ENCODE data around the gene TM2D1.
A peak's percentile ranks its signal among the peaks of the same experiment; 100 is the strongest.

TM2D1 gene

DNA sequence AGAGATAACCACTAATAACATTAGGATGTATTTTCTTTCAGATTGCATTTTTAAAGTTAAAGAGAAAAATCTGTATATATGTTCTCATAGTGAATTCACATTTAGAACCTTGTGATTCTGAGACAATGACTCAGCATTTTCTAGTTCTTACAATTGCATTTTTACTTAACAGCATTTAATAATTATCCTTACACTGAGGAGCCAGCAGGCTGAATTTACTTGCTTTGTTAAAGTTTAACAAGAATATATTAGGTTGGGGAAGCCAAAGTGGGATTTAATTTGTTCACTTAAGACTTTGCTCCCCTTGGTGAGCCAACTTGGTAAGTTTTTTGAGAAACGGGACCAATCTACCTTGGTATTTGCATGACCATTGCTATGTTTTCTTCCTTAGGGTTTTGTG, 21.9 kb upstream of the TM2D1 start:
- no peak overlapping the region for H3K27ac ChIP-seq (ENCODE audit: low read depth, low read length)
- no peak overlapping the region for H3K4me2 ChIP-seq (ENCODE audit: low read length)
- H3K79me2 ChIP-seq (ENCODE audit: control insufficient read depth, low read length) = peaks cover 10% of the 10 kb centered on the region

DNA sequence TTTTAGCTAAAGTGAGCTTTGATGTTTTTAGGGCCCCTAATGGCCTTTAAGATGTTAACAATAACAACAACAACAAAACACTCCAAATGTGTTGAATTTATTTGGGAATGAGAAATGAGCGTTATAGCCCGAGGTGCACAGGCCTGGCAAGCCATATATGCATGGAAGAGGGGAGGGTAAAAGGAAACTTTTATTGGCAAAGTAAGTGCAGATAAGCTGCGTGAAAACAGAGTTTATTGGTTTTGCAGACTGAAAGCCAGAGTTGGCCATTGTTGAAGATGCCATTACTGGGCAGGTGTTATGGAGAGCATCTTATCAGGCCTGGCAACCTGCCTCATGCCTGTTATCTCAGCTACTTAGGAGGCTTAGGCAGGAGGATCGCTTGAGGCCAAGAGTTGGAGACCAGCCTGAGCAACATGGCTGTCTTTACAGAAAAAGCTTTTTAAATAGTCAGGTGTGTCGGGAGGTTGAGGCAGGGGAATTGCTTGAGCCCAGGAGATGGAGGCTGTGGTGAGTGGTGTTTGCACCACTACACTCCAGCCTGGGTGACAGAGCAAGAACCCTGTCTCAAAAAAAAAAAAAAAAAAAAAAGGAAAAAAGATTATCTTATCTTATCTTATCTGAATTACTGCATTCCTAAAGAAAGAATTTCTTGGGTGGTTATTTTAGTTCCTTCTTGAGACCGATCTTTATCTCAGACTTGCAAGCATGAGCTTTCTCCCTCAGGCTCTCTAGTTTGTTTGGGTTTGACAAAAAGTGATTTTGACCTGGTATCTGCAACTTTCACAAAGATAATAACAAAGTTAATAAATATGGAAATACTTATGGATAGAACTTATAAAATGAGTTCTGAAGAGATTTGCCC, 19.0 kb upstream of the TM2D1 start:
- no peaks in the 10 kb centered on the region for H3K9me3 ChIP-seq (ENCODE audit: control insufficient read depth, insufficient read depth, low read length)
- peaks cover 18% of the 10 kb centered on the region for H3F3A ChIP-seq (ENCODE audit: control insufficient read depth, insufficient read depth)
- no peak overlapping the region for H3K27ac ChIP-seq (ENCODE audit: low read depth, low read length)
- no peaks in the 10 kb centered on the region for H3K27me3 ChIP-seq (ENCODE audit: control insufficient read depth, low read length)
- no peak overlapping the region for H3K4me3 ChIP-seq (ENCODE audit: low read length)
- H3K4me2 ChIP-seq (ENCODE audit: low read length) = peak overlapping the region; percentile 68
- H3K4me1 ChIP-seq (ENCODE audit: control insufficient read depth, low read length) = peaks cover 20% of the 10 kb centered on the region
- no peak for TF ChIP-seq EZH2phosphoT487 (IDR thresholded peaks at IDR 0.05; ENCODE audit: borderline replicate concordance, low read length)
- TF ChIP-seq, protein P1, sequence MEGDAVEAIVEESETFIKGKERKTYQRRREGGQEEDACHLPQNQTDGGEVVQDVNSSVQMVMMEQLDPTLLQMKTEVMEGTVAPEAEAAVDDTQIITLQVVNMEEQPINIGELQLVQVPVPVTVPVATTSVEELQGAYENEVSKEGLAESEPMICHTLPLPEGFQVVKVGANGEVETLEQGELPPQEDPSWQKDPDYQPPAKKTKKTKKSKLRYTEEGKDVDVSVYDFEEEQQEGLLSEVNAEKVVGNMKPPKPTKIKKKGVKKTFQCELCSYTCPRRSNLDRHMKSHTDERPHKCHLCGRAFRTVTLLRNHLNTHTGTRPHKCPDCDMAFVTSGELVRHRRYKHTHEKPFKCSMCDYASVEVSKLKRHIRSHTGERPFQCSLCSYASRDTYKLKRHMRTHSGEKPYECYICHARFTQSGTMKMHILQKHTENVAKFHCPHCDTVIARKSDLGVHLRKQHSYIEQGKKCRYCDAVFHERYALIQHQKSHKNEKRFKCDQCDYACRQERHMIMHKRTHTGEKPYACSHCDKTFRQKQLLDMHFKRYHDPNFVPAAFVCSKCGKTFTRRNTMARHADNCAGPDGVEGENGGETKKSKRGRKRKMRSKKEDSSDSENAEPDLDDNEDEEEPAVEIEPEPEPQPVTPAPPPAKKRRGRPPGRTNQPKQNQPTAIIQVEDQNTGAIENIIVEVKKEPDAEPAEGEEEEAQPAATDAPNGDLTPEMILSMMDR (IDR thresholded peaks at IDR 0.05; ENCODE audit: low read depth, low read length, poor library complexity, severe bottlenecking) = no peak
- peaks cover 13% of the 10 kb centered on the region for H3K79me2 ChIP-seq (ENCODE audit: control insufficient read depth, low read length)
- no peaks in the 10 kb centered on the region for H4K20me1 ChIP-seq (ENCODE audit: control insufficient read depth, insufficient read depth, low read depth, low read length)
- H3K9me2 ChIP-seq (replicated peaks; ENCODE audit: control insufficient read depth, low read length) = no peaks in the 10 kb centered on the region
- H3K36me3 ChIP-seq (ENCODE audit: control insufficient read depth, low read length) = no peaks in the 10 kb centered on the region

More for the DNA sequence above, 21.9 kb upstream of the TM2D1 start:
- Histone ChIP-seq H4K20me1 (ENCODE audit: control insufficient read depth, insufficient read depth, low read depth, low read length) (no peaks in the 10 kb centered on the region), H3K27me3 (ENCODE audit: control insufficient read depth, low read length) (no peaks in the 10 kb centered on the region), H3F3A (ENCODE audit: control insufficient read depth, insufficient read depth) (peaks cover 18% of the 10 kb centered on the region), H3K9me3 (ENCODE audit: control insufficient read depth, insufficient read depth, low read length) (no peaks in the 10 kb centered on the region), H3K4me1 (ENCODE audit: control insufficient read depth, low read length) (peaks cover 8% of the 10 kb centered on the region), H3K9me2 (replicated peaks; ENCODE audit: control insufficient read depth, low read length) (no peaks in the 10 kb centered on the region), H3K36me3 (ENCODE audit: control insufficient read depth, low read length) (no peaks in the 10 kb centered on the region), H3K4me3 (ENCODE audit: low read length) (no peak overlapping the region)
- no peak for TF ChIP-seq EZH2phosphoT487 (IDR thresholded peaks at IDR 0.05; ENCODE audit: borderline replicate concordance, low read length)
- TF ChIP-seq, protein P1 (IDR thresholded peaks at IDR 0.05; ENCODE audit: low read depth, low read length, poor library complexity, severe bottlenecking) = no peak

DNA sequence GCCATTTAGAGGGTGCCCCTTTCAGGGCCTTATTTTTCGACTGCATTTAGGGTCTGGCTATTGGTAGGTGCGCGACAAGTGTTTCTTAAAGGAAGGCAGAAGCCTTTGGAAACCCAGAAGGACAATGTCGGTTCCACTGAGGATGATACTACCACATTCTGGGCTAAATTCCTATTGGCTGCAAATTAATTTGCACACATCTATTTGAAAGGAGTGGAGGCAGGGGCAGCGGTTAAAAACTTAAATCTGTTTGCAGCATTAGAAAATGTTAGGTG, 18.4 kb upstream of the TM2D1 start:
- peak overlapping the region; percentile 68 for H3K4me2 ChIP-seq (ENCODE audit: low read length)
- peaks cover 13% of the 10 kb centered on the region for H3K79me2 ChIP-seq (ENCODE audit: control insufficient read depth, low read length)
- no peak overlapping the region for H3K27ac ChIP-seq (ENCODE audit: low read depth, low read length)
- H3F3A ChIP-seq (ENCODE audit: control insufficient read depth, insufficient read depth) = peaks cover 18% of the 10 kb centered on the region
- no peaks in the 10 kb centered on the region for H3K36me3 ChIP-seq (ENCODE audit: control insufficient read depth, low read length)
- no peaks in the 10 kb centered on the region for H4K20me1 ChIP-seq (ENCODE audit: control insufficient read depth, insufficient read depth, low read depth, low read length)
- no peaks in the 10 kb centered on the region for H3K27me3 ChIP-seq (ENCODE audit: control insufficient read depth, low read length)
- H3K9me3 ChIP-seq (ENCODE audit: control insufficient read depth, insufficient read depth, low read length) = no peaks in the 10 kb centered on the region
- H3K9me2 ChIP-seq (replicated peaks; ENCODE audit: control insufficient read depth, low read length) = no peaks in the 10 kb centered on the region
- H3K4me3 ChIP-seq (ENCODE audit: low read length) = peak overlapping the region; percentile 78
- TF ChIP-seq EZH2phosphoT487 (IDR thresholded peaks at IDR 0.05; ENCODE audit: borderline replicate concordance, low read length) = no peak
- TF ChIP-seq, protein P1 (IDR thresholded peaks at IDR 0.05; ENCODE audit: low read depth, low read length, poor library complexity, severe bottlenecking) = no peak
- H3K4me1 ChIP-seq (ENCODE audit: control insufficient read depth, low read length) = peaks cover 20% of the 10 kb centered on the region
